ENCODE measurements around the gene AHNAK. TPM values are rescaled to one million over a fixed set of nuclear protein-coding genes. Genes with fewer than 3 reads are reported as not detected.
"Not testable (repeated sequence)": the region's sequence is repeated elsewhere in the genome, so short reads cannot be mapped to it uniquely, and the experiment has no call there.

AHNAK gene
- total RNA-seq, 1 donor from 2014 or later: 296 TPM

GRCh38 chr11:62588966-62589637 is 42.5 kb upstream of the AHNAK start:
- peak; percentile 45 for TF ChIP-seq CTCF (conservative IDR thresholded peaks at IDR 0.05; ENCODE audit: low read depth, low read length)
- no peak overlapping the region for H3K4me3 ChIP-seq (ENCODE audit: low read depth, low read length)
- DNase-seq (ENCODE audit: low read depth): no peak

- not testable (repeated sequence) for H3K4me3 ChIP-seq (ENCODE audit: low read depth, low read length); DNase-seq (ENCODE audit: low read depth)
Observed at GRCh38 chr11:62585356-62585755, 38.8 kb upstream of the AHNAK start.

- DNase-seq (ENCODE audit: low read depth); H3K4me3 ChIP-seq (ENCODE audit: low read depth, low read length): not testable (repeated sequence)
Observed at GRCh38 chr11:62581735-62582134, 35.1 kb upstream of the AHNAK start.

GRCh38 chr11:62580959-62581715 is 34.5 kb upstream of the AHNAK start:
- TF ChIP-seq CTCF (conservative IDR thresholded peaks at IDR 0.05; ENCODE audit: low read depth, low read length): no peak
- H3K4me3 ChIP-seq (ENCODE audit: low read depth, low read length): no peak overlapping the region

GRCh38 chr11:62579252-62579651 is 32.6 kb upstream of the AHNAK start:
- no peak overlapping the region for H3K4me3 ChIP-seq (ENCODE audit: low read depth, low read length)
- TF ChIP-seq CTCF (conservative IDR thresholded peaks at IDR 0.05; ENCODE audit: low read depth, low read length): no peak
- DNase-seq (ENCODE audit: low read depth): no peak

More at GRCh38 chr11:62580959-62581715, 34.5 kb upstream of the AHNAK start:
- no peak for DNase-seq (ENCODE audit: low read depth)

GRCh38 chr11:62578541-62578940 is 31.9 kb upstream of the AHNAK start:
- DNase-seq (ENCODE audit: low read depth): no peak
- no peak for TF ChIP-seq CTCF (conservative IDR thresholded peaks at IDR 0.05; ENCODE audit: low read depth, low read length)

GRCh38 chr11:62577046-62577714 is 30.6 kb upstream of the AHNAK start:
- DNase-seq (ENCODE audit: low read depth): no peak
- no peak overlapping the region for H3K4me3 ChIP-seq (ENCODE audit: low read depth, low read length)
- no peak for TF ChIP-seq CTCF (conservative IDR thresholded peaks at IDR 0.05; ENCODE audit: low read depth, low read length)

More at GRCh38 chr11:62578541-62578940, 31.9 kb upstream of the AHNAK start:
- H3K4me3 ChIP-seq (ENCODE audit: low read depth, low read length): no peak overlapping the region
